SKM-1 (cell line): ENCODE measurements around the gene MYD88.
A peak's percentile ranks its signal among the peaks of the same experiment; 100 is the strongest.

Experiments used
- DNase-seq: peaks from one replicate; lab custom pipeline; 2025; ENCODE audit not compliant: unreplicated experiment; lab: John Stamatoyannopoulos, UW

The MYD88 gene

GRCh38 chr3:38111696-38112377 lies 26.6 kb upstream of the MYD88 start:
- DNase-seq = no peak

- DNase-seq = no peak
These were observed 26.1 kb upstream of the MYD88 start for GRCh38 chr3:38112378-38112761.

- DNase-seq = no peak
These were observed 24.2 kb upstream of the MYD88 start for GRCh38 chr3:38114052-38114874.

- no peak for DNase-seq
These were observed 23.4 kb upstream of the MYD88 start for GRCh38 chr3:38114875-38115644.

- DNase-seq = no peak
These were observed 22.6 kb upstream of the MYD88 start for GRCh38 chr3:38115645-38116427.

GRCh38 chr3:38116471-38117162 lies 21.8 kb upstream of the MYD88 start:
- no peak for DNase-seq

- DNase-seq = no peak
These were observed 21.2 kb upstream of the MYD88 start for GRCh38 chr3:38117163-38117716.

- DNase-seq = peak; percentile 34
These were observed 20.6 kb upstream of the MYD88 start for GRCh38 chr3:38117748-38118420.

- DNase-seq = no peak
These were observed 19.8 kb upstream of the MYD88 start for GRCh38 chr3:38118421-38119247.

- DNase-seq = no peak
These were observed 19.3 kb upstream of the MYD88 start for GRCh38 chr3:38119248-38119544.

GRCh38 chr3:38119821-38120692 lies 18.4 kb upstream of the MYD88 start:
- no peak for DNase-seq

- DNase-seq = no peak
These were observed 17.6 kb upstream of the MYD88 start for GRCh38 chr3:38120693-38121450.

GRCh38 chr3:38121451-38121831 lies 17.0 kb upstream of the MYD88 start:
- DNase-seq = no peak

GRCh38 chr3:38121832-38122461 lies 16.5 kb upstream of the MYD88 start:
- DNase-seq = no peak

GRCh38 chr3:38122712-38123290 lies 15.7 kb upstream of the MYD88 start:
- no peak for DNase-seq

- DNase-seq = no peak
These were observed 13.9 kb upstream of the MYD88 start for GRCh38 chr3:38124324-38125122.
